Left hindlimb (tissue), 1 donor: ENCODE measurements around the gene CRISPLD2.
"Not testable (repeated sequence)": the region's sequence is repeated elsewhere in the genome, so short reads cannot be mapped to it uniquely, and the experiment has no call there.

Experiments used
- DNase-seq: peaks from one replicate; pipeline ENCODE4 v3.0.0-alpha.2; 2018

The CRISPLD2 gene

DNA sequence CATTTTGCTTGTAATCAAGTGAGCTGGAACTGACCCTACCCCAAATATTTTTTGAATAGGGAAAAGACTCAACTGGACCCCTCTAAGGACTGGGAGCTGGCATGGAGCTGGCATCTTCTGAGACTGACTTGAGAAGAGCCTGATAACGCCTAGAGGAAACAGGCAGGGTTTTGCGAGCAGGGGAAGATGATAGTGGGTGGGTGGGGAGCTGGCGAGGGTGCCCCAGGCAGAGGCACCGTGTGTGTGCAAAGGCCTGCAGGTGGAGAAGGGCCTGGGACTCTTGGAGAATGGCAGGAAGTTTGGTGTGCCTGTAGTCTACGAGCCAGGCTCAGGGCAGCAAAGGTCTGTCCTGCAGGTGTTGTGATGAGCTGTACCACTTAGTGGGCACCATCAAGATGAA, 4.1 kb downstream of the CRISPLD2 start:
- no peak for DNase-seq

DNA sequence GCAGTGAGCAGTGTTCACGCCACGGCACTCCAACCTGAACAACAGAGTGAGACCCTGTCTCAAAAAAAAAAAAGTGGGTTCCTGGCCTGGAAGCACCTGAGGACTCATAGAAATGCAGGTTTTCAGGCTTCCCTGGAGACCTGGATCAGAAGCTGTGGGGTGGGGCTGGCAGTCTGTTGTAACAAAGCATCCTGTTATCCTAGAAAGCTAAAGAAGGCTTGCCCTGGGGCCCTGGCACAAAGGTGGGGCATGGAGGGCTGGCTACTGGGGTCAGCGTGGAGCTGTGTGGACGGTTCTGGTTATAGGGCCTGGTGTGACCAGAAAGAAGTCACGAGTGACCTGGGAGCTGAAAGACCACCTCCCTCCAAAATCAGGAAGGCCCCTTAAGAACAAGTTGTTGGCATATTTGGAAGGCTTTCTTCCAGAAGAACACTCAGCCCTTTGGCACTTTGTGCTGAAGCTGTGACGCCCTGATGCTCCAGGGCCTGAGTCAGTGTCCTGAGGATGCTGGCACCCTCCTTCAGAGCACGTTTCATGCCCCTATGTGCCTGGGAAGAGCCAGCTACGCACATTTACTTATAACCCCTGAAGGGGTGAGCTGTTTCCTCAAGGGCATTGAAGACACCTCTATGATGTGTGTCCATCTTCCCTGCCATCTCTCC, 6.2 kb downstream of the CRISPLD2 start:
- no peak for DNase-seq

DNA sequence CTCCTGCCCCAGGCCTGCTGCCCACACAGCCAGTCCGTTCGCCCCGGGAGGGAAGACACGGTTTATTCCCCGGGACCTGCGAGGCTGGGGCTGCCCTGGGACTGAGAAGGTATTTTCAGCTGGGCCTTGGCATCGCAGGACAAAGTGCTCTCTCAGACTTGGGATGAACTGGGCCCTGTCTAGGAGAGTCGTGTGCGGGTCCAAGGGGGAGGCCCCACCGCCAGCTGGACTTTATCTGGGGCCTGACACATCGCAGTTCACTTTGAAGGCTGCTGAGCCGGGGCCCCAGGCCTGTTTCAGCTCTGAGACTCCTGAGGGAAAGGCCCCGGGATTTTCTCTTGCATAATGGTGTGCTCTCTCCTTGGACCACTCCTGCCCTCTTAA, 6.8 kb downstream of the CRISPLD2 start:
- DNase-seq, result no peak

DNA sequence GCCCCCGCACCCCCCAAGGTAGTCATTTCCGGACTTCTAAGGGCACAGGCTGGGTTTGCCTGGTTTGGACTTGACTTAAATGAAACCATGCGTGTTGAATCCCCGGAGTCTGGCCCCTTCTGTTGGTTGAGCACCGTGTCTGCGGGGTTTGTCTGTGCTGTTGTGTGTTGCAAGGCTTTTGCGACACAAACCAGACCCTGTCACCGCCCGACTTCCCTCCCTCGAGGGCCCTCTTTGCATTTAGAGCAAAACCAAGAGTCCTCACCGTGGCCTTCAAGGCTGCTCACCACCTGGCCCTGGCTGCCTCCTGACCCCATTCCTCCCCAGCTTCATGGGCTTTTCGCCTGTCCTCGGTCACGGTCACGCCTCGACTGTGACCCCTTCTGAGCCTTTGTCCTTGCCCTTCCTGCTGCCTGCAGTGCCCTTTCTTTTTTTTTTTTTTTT, 7.4 kb downstream of the CRISPLD2 start:
- DNase-seq, result no peak

DNA sequence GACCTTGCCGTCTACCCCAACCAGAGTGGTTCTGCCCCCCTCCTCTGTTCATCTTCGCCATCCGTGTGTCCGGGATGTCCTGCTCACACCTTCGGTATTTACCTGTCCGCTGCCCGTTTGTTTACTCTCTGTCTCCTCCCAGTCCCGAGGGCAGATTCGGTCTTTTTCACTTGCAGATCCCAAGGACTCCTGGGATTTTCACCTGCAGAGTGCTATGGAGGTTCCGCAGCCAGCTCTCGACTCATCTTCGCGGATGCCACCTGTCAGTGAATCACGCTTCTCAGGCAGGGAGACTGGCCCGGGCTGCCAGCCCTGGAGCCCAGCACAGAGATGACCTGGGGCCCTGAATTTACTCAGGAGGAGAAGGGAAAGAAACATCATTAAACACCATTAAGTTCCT, 8.1 kb downstream of the CRISPLD2 start:
- DNase-seq, result no peak

DNA sequence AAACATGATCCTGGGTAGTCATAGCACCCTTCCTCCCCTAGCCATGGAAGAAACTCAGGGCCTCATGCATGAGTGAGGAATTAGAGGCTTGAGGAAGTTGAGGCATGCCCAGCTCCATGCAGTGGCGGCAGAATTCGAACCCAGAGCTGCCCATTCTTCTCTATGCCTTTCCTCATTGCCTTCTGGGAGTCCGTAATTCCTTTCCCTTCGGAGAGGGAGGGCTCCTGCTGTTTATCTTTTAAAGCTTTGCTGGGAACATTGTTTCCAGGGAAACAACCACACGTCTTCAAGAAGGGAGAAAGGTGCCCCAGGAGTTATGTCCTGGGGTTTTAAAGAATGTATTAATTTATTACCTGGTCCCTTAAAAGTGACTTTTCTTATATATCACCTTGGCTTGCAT, 8.5 kb downstream of the CRISPLD2 start:
- DNase-seq, result no peak

DNA sequence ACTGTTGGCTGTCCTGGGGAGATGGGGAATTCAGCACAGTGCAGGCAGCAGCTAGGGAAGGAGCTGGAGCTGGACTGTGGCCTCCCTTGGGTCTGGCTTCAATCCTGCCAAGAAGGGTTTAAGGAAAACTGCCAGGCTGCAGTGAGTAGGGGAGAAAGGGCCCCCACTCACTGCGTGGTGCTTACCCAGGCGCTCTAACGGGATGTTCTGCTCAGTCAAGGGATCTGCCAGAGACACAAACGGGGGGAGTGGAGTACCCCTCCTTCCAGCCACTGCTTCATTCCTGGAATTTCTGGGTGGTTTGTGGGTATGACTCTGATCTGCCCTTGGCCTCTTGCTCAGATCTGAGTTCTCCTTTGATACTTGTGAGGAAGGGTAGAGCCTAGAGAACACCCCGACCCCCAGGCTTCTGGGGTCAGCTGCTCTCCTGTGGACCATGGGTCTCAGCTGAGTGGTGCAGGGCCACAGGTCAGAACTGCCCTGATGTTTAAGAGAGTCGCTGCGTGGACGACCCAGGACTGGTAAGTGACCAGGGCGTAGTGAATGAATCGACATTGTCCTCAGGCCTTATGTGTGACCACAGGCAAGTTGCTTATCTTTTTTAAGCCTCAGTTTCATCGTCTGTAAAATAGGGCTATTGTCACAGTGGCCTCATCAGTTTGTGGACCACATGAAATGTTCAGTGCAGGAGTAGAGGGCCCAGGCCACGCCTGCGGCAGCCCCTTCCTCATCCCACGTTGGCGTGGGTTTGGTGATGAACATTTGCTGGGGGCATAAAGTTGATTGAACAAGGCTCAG, 9.6 kb downstream of the CRISPLD2 start:
- peak; percentile 78 for DNase-seq

DNA sequence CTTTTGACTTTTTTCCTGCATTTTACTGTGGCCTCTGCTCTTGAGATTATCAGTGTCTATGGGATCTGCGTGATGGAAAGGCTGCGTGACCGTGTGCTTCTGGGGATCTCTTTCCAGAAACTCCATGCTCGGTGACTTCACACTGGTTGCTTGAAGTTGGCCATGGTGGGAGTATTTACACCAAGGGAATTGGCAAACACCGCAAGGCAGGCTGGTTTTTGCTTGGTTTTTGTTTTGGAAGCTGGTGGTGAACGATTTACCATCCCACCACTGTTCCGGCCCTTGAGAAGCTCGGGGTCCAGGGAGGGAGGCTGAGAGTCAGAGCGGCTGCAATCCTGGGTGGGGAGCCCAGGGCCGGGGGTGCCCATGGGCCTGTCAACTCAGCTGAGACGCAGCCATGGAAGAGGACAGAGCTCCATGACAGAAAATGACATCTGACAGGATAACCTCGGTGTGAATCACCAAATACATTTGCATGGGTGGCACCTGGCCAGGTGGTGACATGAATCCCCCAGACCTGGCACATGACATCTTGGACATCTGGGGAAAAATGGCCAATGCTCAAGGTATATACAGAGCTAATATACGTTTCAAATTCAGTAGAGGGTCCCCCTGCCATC, 11.1 kb downstream of the CRISPLD2 start:
- DNase-seq, result no peak

DNA sequence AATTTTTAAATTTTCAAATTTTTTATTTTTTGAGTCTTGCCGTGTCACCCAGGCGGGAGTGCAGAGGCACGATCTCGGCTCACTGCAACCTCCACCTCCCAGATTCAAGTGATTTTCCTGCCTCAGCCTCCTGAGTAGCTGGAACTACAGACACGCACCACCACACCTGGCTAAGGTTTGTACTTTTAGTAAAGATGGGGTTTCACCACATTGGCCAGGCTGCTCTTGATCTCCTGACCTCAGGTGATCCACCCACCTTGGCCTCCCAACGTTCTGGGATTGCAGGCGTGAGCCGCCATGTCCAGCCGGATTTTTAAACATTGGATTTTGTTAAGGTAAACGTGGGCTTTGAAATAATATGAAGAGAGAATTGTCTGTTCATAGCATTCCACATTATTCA, 11.9 kb downstream of the CRISPLD2 start:
- DNase-seq, result not testable (repeated sequence)

DNA sequence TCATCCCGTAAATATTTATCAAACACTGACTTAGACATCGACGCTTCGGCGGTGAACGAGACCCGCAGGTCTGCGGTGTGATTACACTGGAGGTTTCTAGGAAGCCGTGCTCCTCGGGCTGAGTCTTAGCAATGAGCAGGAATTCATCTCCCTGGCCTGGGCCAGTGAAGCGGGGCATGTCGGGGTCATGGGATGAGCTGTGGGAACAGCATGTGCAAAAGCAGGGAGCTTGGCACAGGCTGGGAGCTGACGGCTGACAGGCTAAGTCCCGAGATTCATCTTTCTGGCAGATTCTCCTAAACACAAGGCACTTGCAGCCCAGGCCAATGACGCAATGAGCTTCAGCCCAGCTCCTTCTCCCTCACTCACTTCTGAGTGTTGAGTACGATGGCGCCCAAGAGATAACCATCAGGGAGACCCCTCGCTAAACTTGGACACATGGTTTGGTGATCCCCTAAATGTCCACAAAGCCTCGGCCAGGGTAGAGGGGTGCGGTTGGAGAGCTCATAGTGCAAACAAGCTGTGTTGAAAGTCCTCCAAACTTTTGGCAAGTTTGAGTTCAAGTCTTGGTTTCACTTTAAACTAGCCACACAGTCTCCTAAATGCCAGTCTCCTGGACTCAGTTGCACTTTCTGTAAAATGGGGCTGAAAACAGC, 12.8 kb downstream of the CRISPLD2 start:
- DNase-seq, result peak; percentile 55

DNA sequence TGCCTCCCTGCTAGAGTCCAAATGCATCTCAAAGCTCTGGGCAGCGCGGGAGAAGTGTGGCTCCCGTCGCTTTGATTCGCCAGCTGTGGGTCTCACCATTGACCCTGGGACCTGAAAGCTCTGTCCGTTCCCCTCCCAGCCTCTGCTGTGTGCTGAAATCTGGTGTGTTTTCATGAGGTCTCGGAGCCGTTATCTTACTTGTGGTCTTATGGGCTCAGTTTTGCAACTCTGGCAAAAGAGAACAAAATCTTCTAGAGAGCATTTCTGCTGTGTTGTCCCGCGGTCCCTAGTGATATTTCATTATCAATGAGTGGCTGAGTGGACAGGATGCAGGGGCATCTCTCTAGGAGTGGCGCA, 13.3 kb downstream of the CRISPLD2 start:
- DNase-seq, result no peak

DNA sequence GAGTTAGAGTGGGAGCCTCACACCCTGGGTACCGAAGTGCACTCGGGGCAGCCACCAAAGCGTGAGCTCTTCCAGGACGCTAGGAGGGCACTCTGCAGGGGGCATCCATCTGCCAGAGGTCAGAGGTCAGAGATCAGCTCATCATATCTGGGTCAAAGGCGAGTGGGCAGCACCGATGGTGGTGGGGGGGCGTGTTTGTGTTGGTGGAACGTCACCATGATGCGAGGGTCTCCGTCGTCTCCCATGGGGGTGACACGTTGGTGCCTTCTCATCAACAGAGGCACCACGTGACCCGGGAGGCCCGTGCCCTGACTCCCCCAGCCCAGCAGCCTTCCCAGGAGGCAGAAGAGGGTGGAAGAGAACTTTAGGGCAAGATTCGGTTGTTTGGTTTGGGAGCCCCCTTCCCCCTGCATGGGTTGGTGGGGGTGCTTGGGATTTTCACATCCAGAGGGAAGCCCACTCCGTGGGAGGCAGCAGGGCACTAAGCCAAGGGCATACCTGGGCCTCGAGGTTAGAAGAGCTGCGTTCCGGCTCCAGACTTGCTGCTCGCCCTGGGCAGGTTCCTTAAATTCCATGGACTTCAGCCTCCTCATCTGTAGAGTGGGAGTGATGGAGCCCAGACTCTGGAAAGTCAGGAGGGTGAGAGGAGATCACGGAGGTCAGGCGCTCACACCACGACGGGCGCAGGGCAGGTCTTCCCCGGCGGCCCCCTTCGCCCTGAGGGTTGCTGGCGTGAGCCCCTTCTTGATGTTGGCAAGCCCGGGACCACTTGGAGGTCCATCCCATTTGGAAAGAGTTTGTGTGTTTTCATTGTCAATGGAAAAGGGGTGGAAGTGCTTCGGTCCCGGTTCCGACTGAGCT, 14.0 kb downstream of the CRISPLD2 start:
- DNase-seq, result no peak

DNA sequence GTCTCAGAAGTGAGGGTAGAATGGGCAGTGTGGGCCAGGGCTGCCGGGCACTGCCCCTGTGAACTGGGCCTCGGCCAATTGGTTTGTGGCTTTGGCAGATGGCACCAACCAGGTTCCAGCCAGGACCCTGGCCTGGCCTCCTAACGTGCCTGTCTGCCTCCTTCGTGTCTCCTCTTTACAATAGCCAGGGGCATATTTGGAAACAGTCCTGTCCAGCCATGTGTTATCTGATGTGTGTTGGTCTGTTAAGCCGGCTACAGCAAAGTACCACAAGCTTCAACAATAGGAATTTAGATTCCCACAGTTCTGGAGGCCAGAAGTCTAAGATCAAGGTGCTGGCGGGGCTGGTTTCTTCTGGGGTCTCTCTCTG, 14.6 kb downstream of the CRISPLD2 start:
- DNase-seq, result no peak

DNA sequence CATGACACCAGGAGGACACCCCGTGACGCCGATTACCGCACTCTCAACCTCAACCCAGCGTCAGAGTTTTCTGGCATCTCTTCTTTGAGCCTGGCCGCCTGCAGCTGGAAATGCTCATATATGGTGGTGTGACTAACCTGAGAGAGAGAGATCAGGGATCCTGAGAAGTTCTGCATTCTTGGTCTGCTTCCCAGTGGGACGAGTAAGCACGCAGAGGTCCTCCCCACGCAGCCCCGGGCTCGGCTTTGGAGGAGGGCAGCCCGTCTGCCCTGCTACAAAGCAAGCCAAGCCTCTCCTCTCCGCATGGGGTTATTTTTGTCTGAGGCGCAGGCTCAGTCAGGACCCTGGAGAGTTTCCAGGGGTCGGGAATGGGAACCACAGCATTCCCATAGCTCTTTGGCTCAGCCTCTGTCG, 16.5 kb downstream of the CRISPLD2 start:
- peak; percentile 75 for DNase-seq

DNA sequence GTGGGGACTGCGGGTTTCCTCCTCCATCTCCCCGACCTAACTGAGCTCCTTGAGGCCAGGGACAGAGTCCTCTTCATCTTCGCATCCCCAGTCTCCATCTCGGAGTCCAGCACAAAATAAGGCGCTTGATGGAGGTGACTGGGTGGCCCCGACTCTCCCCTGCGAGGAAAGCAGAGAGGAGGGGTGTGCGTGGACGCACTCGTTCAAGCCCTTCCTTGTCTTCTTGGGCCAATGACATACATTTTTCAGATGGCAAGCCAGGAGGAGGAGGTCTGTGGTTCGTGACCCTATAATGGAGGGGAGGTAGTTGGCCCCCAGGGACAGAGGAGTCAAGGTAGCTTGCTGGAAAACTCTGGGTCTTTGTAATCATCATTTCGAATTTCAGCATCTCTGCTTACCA, 17.2 kb downstream of the CRISPLD2 start:
- DNase-seq, result no peak

DNA sequence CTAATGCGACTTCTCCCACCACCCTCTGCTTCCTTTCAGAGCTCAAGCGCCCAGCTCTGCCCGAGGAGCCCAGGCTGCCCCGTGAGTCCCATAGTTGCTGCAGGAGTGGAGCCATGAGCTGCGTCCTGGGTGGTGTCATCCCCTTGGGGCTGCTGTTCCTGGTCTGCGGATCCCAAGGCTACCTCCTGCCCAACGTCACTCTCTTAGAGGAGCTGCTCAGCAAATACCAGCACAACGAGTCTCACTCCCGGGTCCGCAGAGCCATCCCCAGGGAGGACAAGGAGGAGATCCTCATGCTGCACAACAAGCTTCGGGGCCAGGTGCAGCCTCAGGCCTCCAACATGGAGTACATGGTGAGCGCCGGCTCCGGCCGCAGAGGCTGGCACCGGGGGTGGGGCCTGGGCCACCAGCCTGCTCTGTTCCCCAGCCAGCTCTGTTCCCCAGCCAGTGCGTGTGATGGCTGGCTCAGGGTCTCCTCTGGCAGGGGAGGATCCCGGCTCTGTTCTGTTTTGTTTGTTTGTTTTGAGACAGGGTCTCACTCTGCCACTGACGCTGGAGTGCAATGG, 18.7 kb downstream of the CRISPLD2 start:
- no peak for DNase-seq

DNA sequence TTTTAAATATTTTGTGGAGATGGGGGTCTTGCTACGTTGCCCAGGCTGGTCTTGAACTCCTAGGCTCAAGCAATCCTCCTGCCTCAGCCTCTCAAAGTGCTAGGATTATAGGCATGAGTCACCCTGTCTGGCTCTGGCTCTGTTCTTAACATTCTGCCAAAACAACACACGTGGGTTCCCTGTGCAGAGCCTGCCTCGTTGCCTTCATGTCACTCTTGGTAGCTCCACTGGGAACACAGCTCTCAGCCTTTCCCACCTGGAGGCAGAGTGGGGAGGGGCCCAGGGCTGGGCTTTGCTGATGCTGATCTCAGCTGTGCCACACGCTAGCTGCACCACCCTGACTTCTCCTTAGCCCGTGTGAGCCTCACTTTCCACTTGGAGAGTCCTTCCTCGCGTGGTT, 19.3 kb downstream of the CRISPLD2 start:
- no peak for DNase-seq

DNA sequence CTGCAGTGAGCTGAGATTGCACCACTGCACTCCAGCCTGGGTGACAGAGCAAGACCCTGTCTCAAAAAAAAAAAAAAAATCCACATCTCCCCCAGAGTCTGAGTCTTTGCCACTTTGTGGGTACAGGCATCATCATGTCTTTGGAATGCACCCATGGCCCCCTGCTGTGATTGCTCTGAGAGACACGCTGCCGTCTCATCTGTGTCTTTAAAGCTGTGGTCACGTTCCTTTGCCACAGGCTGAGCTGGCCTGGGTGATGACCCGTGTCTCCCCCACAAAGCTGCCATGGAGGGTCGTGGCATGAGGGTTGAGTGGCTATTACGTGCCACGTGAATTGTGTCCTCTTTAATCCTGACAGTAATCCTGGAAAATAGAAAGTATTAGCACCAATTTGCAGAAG, 20.2 kb downstream of the CRISPLD2 start:
- DNase-seq, result no peak

DNA sequence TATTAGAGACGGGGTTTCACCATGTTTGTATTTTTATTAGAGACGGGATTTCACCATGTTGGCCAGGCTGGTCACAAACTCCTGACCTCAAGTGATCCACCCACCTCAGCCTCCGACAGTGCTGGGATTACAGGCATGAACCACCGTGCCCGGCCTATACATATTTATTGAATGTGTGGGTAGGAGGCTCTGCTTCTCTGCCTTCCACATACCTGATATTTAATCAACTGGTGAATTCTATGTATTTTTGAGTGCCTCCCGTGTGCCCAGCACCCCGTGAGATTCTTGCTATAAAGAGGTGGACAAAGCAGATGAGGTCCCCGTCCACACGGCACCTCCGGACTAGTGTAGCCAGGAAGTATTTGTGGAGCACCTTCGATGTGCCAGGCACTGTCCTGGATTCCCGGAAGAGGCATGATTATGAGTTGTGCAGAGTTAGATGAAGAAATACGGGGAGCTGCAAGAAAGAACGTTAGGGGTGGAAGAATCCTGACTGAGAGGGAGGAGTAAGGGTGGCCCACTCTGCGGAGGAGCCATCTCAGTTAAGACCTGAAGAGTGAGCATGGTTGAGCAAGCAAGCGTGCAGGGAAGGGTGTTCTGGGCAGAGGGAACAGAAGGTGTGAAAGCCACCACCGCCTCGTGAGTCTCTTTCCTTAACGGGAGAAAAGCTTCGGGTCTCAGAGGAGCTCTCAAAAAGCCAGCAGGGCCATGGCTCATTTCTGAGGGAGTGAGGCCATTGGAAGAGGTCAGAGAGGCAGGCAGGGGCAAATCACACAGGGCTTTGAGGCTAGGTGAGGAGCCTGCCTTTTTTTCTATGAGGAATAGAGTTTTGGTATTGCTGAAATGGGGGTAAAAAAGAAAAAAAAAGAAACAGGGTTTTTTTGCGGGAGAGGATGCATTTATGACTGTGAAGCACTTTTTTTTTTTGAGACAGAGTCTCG, 21.2 kb downstream of the CRISPLD2 start:
- DNase-seq, result no peak

DNA sequence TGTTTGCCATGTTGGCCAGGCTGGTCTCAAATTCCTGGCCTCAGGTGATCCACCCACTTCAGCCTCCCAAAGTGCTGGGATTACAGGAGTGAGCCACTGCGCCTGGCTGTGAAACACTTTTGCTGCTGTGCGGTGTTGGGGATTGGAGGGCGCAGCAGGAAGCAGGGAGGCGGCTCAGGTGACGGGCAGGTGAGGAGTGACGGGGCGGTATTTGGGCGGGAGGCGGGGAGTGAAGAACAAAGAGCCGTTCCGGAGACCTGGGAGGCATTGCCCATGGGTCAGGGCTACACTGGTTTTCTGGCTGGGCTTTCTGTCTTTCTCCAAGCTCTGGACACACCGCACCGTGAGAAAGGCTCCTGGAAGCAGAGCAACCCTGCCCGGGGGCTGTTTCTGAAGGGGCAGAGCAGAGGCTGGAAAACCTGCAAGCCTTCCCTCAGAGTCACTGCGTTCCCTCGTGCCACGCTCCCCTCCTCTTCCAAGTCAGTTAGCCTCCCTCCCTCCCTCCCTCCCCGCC, 22.1 kb downstream of the CRISPLD2 start:
- no peak for DNase-seq
